ENCODE data around the gene TESK1. TPM values are rescaled to one million over a fixed set of nuclear protein-coding genes. Genes with fewer than 3 reads are reported as not detected.

TESK1 gene
- total RNA-seq, 1 donor from 2014 or later = 42.4 TPM

GRCh38 chr9:35649431-35650340, 44.6 kb downstream of the TESK1 start:
- Mint-ChIP-seq H3K4me1 (ENCODE audit: unreplicated experiment) (peaks cover 17% of the 10 kb centered on the region), H3K27ac (no peak overlapping the region), H3K9me3 (no peaks in the 10 kb centered on the region), H3K27me3 (no peaks in the 10 kb centered on the region), H3K4me3 (no peak overlapping the region), H3K36me3 (no peaks in the 10 kb centered on the region)
- TF ChIP-seq CTCF (conservative IDR thresholded peaks at IDR 0.05) = no peak
- DNase-seq (ENCODE audit: extremely low spot score, unreplicated experiment) = no peak

- H3K36me3 Mint-ChIP-seq = no peaks in the 10 kb centered on the region
- no peak within 1 kb of the TSS for H3K4me3 Mint-ChIP-seq
- no peak for DNase-seq (ENCODE audit: extremely low spot score, unreplicated experiment)
- TF ChIP-seq CTCF (conservative IDR thresholded peaks at IDR 0.05) = no peak
- peak within 1 kb of the TSS; percentile 65 for H3K27ac Mint-ChIP-seq
- no peaks in the 10 kb centered on the region for H3K9me3 Mint-ChIP-seq
- H3K27me3 Mint-ChIP-seq = no peaks in the 10 kb centered on the region
- peaks cover 17% of the 10 kb centered on the region for H3K4me1 Mint-ChIP-seq (ENCODE audit: unreplicated experiment)
Measured at GRCh38 chr9:35650341-35651158, 45.5 kb downstream of the TESK1 start, which contains the start of gene SIT1. TSS of gene SIT1 (minus strand) at chr9:35650931. CDS start at chr9:35650853, 78 bp downstream.

GRCh38 chr9:35651956-35652828, 47.1 kb downstream of the TESK1 start:
- H3K9me3 Mint-ChIP-seq = no peaks in the 10 kb centered on the region
- no peak overlapping the region for H3K4me3 Mint-ChIP-seq
- H3K27me3 Mint-ChIP-seq = no peaks in the 10 kb centered on the region
- TF ChIP-seq CTCF (conservative IDR thresholded peaks at IDR 0.05) = no peak
- H3K36me3 Mint-ChIP-seq = no peaks in the 10 kb centered on the region
- no peak for DNase-seq (ENCODE audit: extremely low spot score, unreplicated experiment)
- peaks cover 27% of the 10 kb centered on the region for H3K4me1 Mint-ChIP-seq (ENCODE audit: unreplicated experiment)
- H3K27ac Mint-ChIP-seq = peak overlapping the region; percentile 65

GRCh38 chr9:35652829-35653209, 47.8 kb downstream of the TESK1 start:
- H3K36me3 Mint-ChIP-seq = peaks cover 2% of the 10 kb centered on the region
- no peak overlapping the region for H3K4me3 Mint-ChIP-seq
- DNase-seq (ENCODE audit: extremely low spot score, unreplicated experiment) = no peak
- H3K27me3 Mint-ChIP-seq = peaks cover 4% of the 10 kb centered on the region
- no peak for TF ChIP-seq CTCF (conservative IDR thresholded peaks at IDR 0.05)
- H3K9me3 Mint-ChIP-seq = no peaks in the 10 kb centered on the region
- H3K4me1 Mint-ChIP-seq (ENCODE audit: unreplicated experiment) = peaks cover 23% of the 10 kb centered on the region
- no peak overlapping the region for H3K27ac Mint-ChIP-seq

- no peak overlapping the region for H3K27ac Mint-ChIP-seq
- no peak for DNase-seq (ENCODE audit: extremely low spot score, unreplicated experiment)
- peaks cover 5% of the 10 kb centered on the region for H3K36me3 Mint-ChIP-seq
- H3K27me3 Mint-ChIP-seq = peaks cover 6% of the 10 kb centered on the region
- no peak overlapping the region for H3K4me3 Mint-ChIP-seq
- no peaks in the 10 kb centered on the region for H3K9me3 Mint-ChIP-seq
- peaks cover 19% of the 10 kb centered on the region for H3K4me1 Mint-ChIP-seq (ENCODE audit: unreplicated experiment)
- no peak for TF ChIP-seq CTCF (conservative IDR thresholded peaks at IDR 0.05)
Measured at GRCh38 chr9:35653611-35654010, 48.5 kb downstream of the TESK1 start.
